ENCODE data around the gene GCK. TPM values are rescaled to one million over a fixed set of nuclear protein-coding genes. Genes with fewer than 3 reads are reported as not detected.
"Not testable (repeated sequence)": the region's sequence is repeated elsewhere in the genome, so short reads cannot be mapped to it uniquely, and the experiment has no call there.

Gene GCK
- total RNA-seq, 3 donors from 2014 or later = 0.17 TPM; not detected in 2

- H3K9me3 ChIP-seq = peaks cover 6% of the 10 kb centered on the region
- DNase-seq = no peak
- TF ChIP-seq CTCF (IDR thresholded peaks at IDR 0.05) = no peak
- no peak overlapping the region for H3K4me3 ChIP-seq
- no peak for ATAC-seq
- intact Hi-C loops (cut with DNase I, micrococcal nuclease) = no loop called here
- no peaks in the 10 kb centered on the region for H3K4me1 ChIP-seq (ENCODE audit: low read depth)
- H3K36me3 ChIP-seq (ENCODE audit: low read depth) = no peaks in the 10 kb centered on the region
Measured at GRCh38 chr7:44182827-44183226, 6.4 kb downstream of the GCK start.

GRCh38 chr7:44180631-44181030 lies 8.6 kb downstream of the GCK start:
- no peak for DNase-seq
- no peak for TF ChIP-seq CTCF (IDR thresholded peaks at IDR 0.05)
- no peak overlapping the region for H3K4me3 ChIP-seq

GRCh38 chr7:44177570-44178131 lies 11.6 kb downstream of the GCK start:
- H3K4me3 ChIP-seq = no peak overlapping the region
- DNase-seq = no peak
- no peaks in the 10 kb centered on the region for H3K4me1 ChIP-seq (ENCODE audit: low read depth)
- H3K36me3 ChIP-seq (ENCODE audit: low read depth) = no peaks in the 10 kb centered on the region
- no peak for TF ChIP-seq CTCF (IDR thresholded peaks at IDR 0.05)
- ATAC-seq = no peak
- intact Hi-C loops (cut with DNase I, micrococcal nuclease) = no loop called here
- peaks cover 2% of the 10 kb centered on the region for H3K9me3 ChIP-seq

More at GRCh38 chr7:44180631-44181030, 8.6 kb downstream of the GCK start:
- Histone ChIP-seq H3K4me1 (ENCODE audit: low read depth) (no peaks in the 10 kb centered on the region), H3K36me3 (ENCODE audit: low read depth) (no peaks in the 10 kb centered on the region), H3K9me3 (peaks cover 6% of the 10 kb centered on the region)
- no peak for ATAC-seq
- intact Hi-C loops (cut with DNase I, micrococcal nuclease) = no loop called here

- ATAC-seq (no peak), DNase-seq (no peak)
- Histone ChIP-seq H3K4me1 (ENCODE audit: low read depth) (no peaks in the 10 kb centered on the region), H3K4me3 (no peak overlapping the region), H3K36me3 (ENCODE audit: low read depth) (no peaks in the 10 kb centered on the region), H3K9me3 (no peaks in the 10 kb centered on the region)
- intact Hi-C loops (cut with DNase I, micrococcal nuclease) = no loop called here
- no peak for TF ChIP-seq CTCF (IDR thresholded peaks at IDR 0.05)
Measured at GRCh38 chr7:44176486-44176885, 12.8 kb downstream of the GCK start.

GRCh38 chr7:44175730-44176129 lies 13.5 kb downstream of the GCK start:
- no peaks in the 10 kb centered on the region for H3K9me3 ChIP-seq
- no peak for TF ChIP-seq CTCF (IDR thresholded peaks at IDR 0.05)
- H3K4me1 ChIP-seq (ENCODE audit: low read depth) = no peaks in the 10 kb centered on the region
- ATAC-seq (no peak), DNase-seq (no peak)
- intact Hi-C loops (cut with DNase I, micrococcal nuclease) = no loop called here
- H3K4me3 ChIP-seq = no peak overlapping the region
- no peaks in the 10 kb centered on the region for H3K36me3 ChIP-seq (ENCODE audit: low read depth)

- H3K4me3 ChIP-seq; H3K36me3 ChIP-seq (ENCODE audit: low read depth); H3K9me3 ChIP-seq; ATAC-seq; H3K4me1 ChIP-seq (ENCODE audit: low read depth); intact Hi-C loops (cut with DNase I, micrococcal nuclease); DNase-seq: not testable (repeated sequence)
Measured at GRCh38 chr7:44174694-44174948, 14.6 kb downstream of the GCK start.

Measured in mucosa of descending colon (tissue), 3 donors.